Prostate gland (tissue), 2 donors: ENCODE data around the gene PIMREG.

ENCODE experiments used
- POLR2A ChIP-seq: fragments of 450-650 bp; IDR thresholded peaks from one replicate; pipeline ENCODE4 v1.6.1; 2016; ENCODE audit warnings: antibody characterized with exemption, mild to moderate bottlenecking
- POLR2AphosphoS5 ChIP-seq: sonication (generic); formaldehyde crosslinking; IDR thresholded peaks from one replicate; pipeline ENCODE4 v1.6.1; 2017; ENCODE audit warnings: antibody characterized with exemption
- TF ChIP-seq, protein P1 (sequence below), 4 experiments: fragments of 200-600 bp in 2 of 4; fragments of 450-650 bp in 2 of 4; sonication (generic) in 2 of 4; IDR thresholded peaks; 1 replicate in 3 of 4; 2 replicates in 1 of 4; pipeline ENCODE4 v1.5.1; 2016 to 2019; ENCODE audit warnings: antibody characterized with exemption in 4 of 4, mild to moderate bottlenecking in 2 of 4, moderate library complexity in 2 of 4

GRCh38 chr17:6448473-6448872, 4.2 kb downstream of the PIMREG start:
- TF ChIP-seq, protein P1, sequence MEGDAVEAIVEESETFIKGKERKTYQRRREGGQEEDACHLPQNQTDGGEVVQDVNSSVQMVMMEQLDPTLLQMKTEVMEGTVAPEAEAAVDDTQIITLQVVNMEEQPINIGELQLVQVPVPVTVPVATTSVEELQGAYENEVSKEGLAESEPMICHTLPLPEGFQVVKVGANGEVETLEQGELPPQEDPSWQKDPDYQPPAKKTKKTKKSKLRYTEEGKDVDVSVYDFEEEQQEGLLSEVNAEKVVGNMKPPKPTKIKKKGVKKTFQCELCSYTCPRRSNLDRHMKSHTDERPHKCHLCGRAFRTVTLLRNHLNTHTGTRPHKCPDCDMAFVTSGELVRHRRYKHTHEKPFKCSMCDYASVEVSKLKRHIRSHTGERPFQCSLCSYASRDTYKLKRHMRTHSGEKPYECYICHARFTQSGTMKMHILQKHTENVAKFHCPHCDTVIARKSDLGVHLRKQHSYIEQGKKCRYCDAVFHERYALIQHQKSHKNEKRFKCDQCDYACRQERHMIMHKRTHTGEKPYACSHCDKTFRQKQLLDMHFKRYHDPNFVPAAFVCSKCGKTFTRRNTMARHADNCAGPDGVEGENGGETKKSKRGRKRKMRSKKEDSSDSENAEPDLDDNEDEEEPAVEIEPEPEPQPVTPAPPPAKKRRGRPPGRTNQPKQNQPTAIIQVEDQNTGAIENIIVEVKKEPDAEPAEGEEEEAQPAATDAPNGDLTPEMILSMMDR (IDR thresholded peaks at IDR 0.05) = no peak
- TF ChIP-seq POLR2A = no peak
- TF ChIP-seq POLR2AphosphoS5 = no peak
